T-helper 17 cell (primary cell): ENCODE measurements around the gene LHFPL2. TPM values are rescaled to one million over a fixed set of nuclear protein-coding genes. Genes with fewer than 3 reads are reported as not detected.

Experiments
- ATAC-seq: fragments of 150-1000 bp; cut with Tn5 transposase; 2 replicates; pipeline ENCODE4 v1.10.0; 2021; ENCODE audit warnings: mild to moderate bottlenecking, moderate library complexity
- DNase-seq, 3 donors: peaks; one replicate each; pipeline versions ENCODE4 v3.0.0 to v3.0.0-alpha.2; 2020 to 2021
- H3K9me3 ChIP-seq: one replicate; pipeline ENCODE4 v1.7.0; 2013; ENCODE audit warnings: low read length, mild to moderate bottlenecking; ENCODE audit not compliant: control insufficient read depth, poor library complexity, severe bottlenecking
- H3K27ac Mint-ChIP-seq: one replicate; pipeline ENCODE4 v1.8.0; 2022; ENCODE audit warnings: mild to moderate bottlenecking, moderate library complexity, mixed read lengths
- H3K27me3 Mint-ChIP-seq: one replicate; pipeline ENCODE4 v1.8.0; 2022; ENCODE audit warnings: mixed read lengths
- H3K36me3 Mint-ChIP-seq: one replicate; pipeline ENCODE4 v1.8.0; 2022; ENCODE audit warnings: low read depth, mixed read lengths
- H3K4me1 Mint-ChIP-seq: one replicate; pipeline ENCODE4 v1.8.0; 2022; ENCODE audit warnings: mild to moderate bottlenecking, mixed read lengths
- H3K4me3 Mint-ChIP-seq: one replicate; pipeline ENCODE4 v1.8.0; 2022; ENCODE audit warnings: mild to moderate bottlenecking, moderate library complexity, mixed read lengths
- total RNA-seq, 4 donors: library from RNA in 2 of 4; stranded (reverse) in 2 of 4; gene quantifications; one replicate each; pipeline ENCODE4 v1.2.3 and lab custom pipeline; 2022 to 2026

The LHFPL2 gene
- total RNA-seq, 2 donors from 2014 or later = 1.3 to 4.3 TPM

- Mint-ChIP-seq H3K27me3 (peaks cover 12% of the 10 kb centered on the region), H3K27ac (no peak overlapping the region), H3K4me3 (no peak overlapping the region), H3K4me1 (no peaks in the 10 kb centered on the region), H3K36me3 (no peaks in the 10 kb centered on the region)
- no peaks in the 10 kb centered on the region for H3K9me3 ChIP-seq
- no peak for ATAC-seq
- DNase-seq = no peak
Observed at GRCh38 chr5:78602400-78602799, 46.2 kb downstream of the LHFPL2 start.

GRCh38 chr5:78601559-78602314 lies 46.8 kb downstream of the LHFPL2 start:
- H3K36me3 Mint-ChIP-seq = no peaks in the 10 kb centered on the region
- H3K9me3 ChIP-seq = no peaks in the 10 kb centered on the region
- no peak for DNase-seq
- ATAC-seq = no peak
- H3K4me1 Mint-ChIP-seq = no peaks in the 10 kb centered on the region
- no peak overlapping the region for H3K4me3 Mint-ChIP-seq
- peaks cover 11% of the 10 kb centered on the region for H3K27me3 Mint-ChIP-seq
- no peak overlapping the region for H3K27ac Mint-ChIP-seq

GRCh38 chr5:78600687-78601414 lies 47.7 kb downstream of the LHFPL2 start:
- H3K27ac Mint-ChIP-seq = no peak overlapping the region
- ATAC-seq = no peak

GRCh38 chr5:78598973-78599372 lies 49.6 kb downstream of the LHFPL2 start:
- ATAC-seq (no peak), DNase-seq (no peak)
- Mint-ChIP-seq H3K27ac (no peak overlapping the region), H3K4me3 (no peak overlapping the region), H3K36me3 (no peaks in the 10 kb centered on the region), H3K27me3 (peaks cover 14% of the 10 kb centered on the region), H3K4me1 (no peaks in the 10 kb centered on the region)
- H3K9me3 ChIP-seq = no peaks in the 10 kb centered on the region

More at GRCh38 chr5:78600687-78601414, 47.7 kb downstream of the LHFPL2 start:
- H3K9me3 ChIP-seq = no peaks in the 10 kb centered on the region
- Mint-ChIP-seq H3K27me3 (peaks cover 11% of the 10 kb centered on the region), H3K36me3 (no peaks in the 10 kb centered on the region), H3K4me3 (no peak overlapping the region), H3K4me1 (no peaks in the 10 kb centered on the region)
- DNase-seq = no peak

GRCh38 chr5:78597974-78598371 lies 50.6 kb downstream of the LHFPL2 start:
- no peaks in the 10 kb centered on the region for H3K4me1 Mint-ChIP-seq
- H3K27ac Mint-ChIP-seq = no peak overlapping the region
- no peaks in the 10 kb centered on the region for H3K9me3 ChIP-seq
- peaks cover 24% of the 10 kb centered on the region for H3K27me3 Mint-ChIP-seq
- H3K4me3 Mint-ChIP-seq = no peak overlapping the region
- no peaks in the 10 kb centered on the region for H3K36me3 Mint-ChIP-seq
- ATAC-seq = no peak
- no peak for DNase-seq

- no peak for ATAC-seq
- H3K4me3 Mint-ChIP-seq = no peak overlapping the region
Observed at GRCh38 chr5:78597068-78597973, 51.3 kb downstream of the LHFPL2 start.

GRCh38 chr5:78595458-78595921 lies 53.1 kb downstream of the LHFPL2 start:
- no peaks in the 10 kb centered on the region for H3K9me3 ChIP-seq
- Mint-ChIP-seq H3K4me3 (no peak overlapping the region), H3K36me3 (no peaks in the 10 kb centered on the region), H3K27me3 (peaks cover 43% of the 10 kb centered on the region), H3K4me1 (no peaks in the 10 kb centered on the region), H3K27ac (no peak overlapping the region)
- ATAC-seq (no peak), DNase-seq (no peak)

More at GRCh38 chr5:78597068-78597973, 51.3 kb downstream of the LHFPL2 start:
- no peak for DNase-seq
- Mint-ChIP-seq H3K27ac (no peak overlapping the region), H3K36me3 (no peaks in the 10 kb centered on the region), H3K27me3 (peaks cover 30% of the 10 kb centered on the region), H3K4me1 (no peaks in the 10 kb centered on the region)
- H3K9me3 ChIP-seq = no peaks in the 10 kb centered on the region

- no peak for ATAC-seq
- Mint-ChIP-seq H3K4me3 (no peak overlapping the region), H3K27me3 (peaks cover 43% of the 10 kb centered on the region), H3K4me1 (no peaks in the 10 kb centered on the region), H3K27ac (no peak overlapping the region), H3K36me3 (no peaks in the 10 kb centered on the region)
- no peak for DNase-seq
- H3K9me3 ChIP-seq = no peaks in the 10 kb centered on the region
Observed at GRCh38 chr5:78594610-78595457, 53.7 kb downstream of the LHFPL2 start.

GRCh38 chr5:78594021-78594420 lies 54.6 kb downstream of the LHFPL2 start:
- ATAC-seq = no peak
- Mint-ChIP-seq H3K4me3 (no peak overlapping the region), H3K36me3 (no peaks in the 10 kb centered on the region), H3K4me1 (no peaks in the 10 kb centered on the region), H3K27ac (no peak overlapping the region), H3K27me3 (peaks cover 43% of the 10 kb centered on the region)
- H3K9me3 ChIP-seq = no peaks in the 10 kb centered on the region
- DNase-seq = no peak

GRCh38 chr5:78593465-78593864 lies 55.1 kb downstream of the LHFPL2 start:
- H3K4me3 Mint-ChIP-seq = no peak overlapping the region
- H3K4me1 Mint-ChIP-seq = no peaks in the 10 kb centered on the region
- no peak overlapping the region for H3K27ac Mint-ChIP-seq
- H3K27me3 Mint-ChIP-seq = peaks cover 44% of the 10 kb centered on the region
- ATAC-seq = no peak
- DNase-seq = no peak
- H3K36me3 Mint-ChIP-seq = no peaks in the 10 kb centered on the region
- no peaks in the 10 kb centered on the region for H3K9me3 ChIP-seq

- ATAC-seq (no peak), DNase-seq (no peak)
- Mint-ChIP-seq H3K27ac (no peak overlapping the region), H3K36me3 (no peaks in the 10 kb centered on the region), H3K4me1 (no peaks in the 10 kb centered on the region), H3K4me3 (no peak overlapping the region), H3K27me3 (peaks cover 50% of the 10 kb centered on the region)
- no peaks in the 10 kb centered on the region for H3K9me3 ChIP-seq
Observed at GRCh38 chr5:78592735-78593386, 55.7 kb downstream of the LHFPL2 start.
